NCI-H2029 treated with DMSO at 0.1 percent for 48 hours (cell line): ENCODE measurements around the gene SMARCC2.
"Not testable (repeated sequence)": the region's sequence is repeated elsewhere in the genome, so short reads cannot be mapped to it uniquely, and the experiment has no call there.

Experiments used
- DNase-seq: peaks from one replicate; lab custom pipeline; 2025; lab: John Stamatoyannopoulos, UW

The SMARCC2 gene

DNA sequence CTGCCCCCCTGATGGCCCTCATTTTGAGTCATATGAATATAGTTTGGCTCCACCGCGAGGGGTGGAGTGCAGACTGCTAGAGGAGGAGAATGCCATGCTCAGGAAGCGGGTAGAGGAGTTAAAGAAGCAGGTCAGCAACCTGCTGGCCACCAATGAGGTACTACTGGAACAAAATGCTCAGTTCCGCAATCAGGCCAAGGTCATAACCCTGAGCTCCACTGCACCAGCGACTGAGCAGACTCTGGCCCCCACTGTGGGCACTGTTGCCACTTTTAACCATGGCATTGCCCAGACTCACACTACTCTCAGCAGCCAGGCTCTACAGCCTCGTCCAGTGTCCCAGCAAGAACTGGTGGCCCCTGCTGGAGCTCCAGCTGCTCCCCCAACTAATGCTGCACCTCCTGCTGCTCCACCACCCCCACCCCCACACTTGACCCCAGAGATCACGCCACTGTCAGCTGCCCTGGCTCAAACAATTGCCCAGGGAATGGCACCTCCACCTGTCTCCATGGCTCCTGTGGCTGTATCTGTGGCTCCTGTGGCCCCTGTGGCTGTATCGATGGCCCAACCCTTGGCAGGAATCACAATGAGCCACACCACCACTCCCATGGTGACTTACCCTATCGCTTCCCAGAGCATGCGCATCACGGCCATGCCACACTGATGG is 67.9 kb downstream of the SMARCC2 start:
- no peak for DNase-seq

GRCh38 chr12:56120158-56120846 is 69.0 kb downstream of the SMARCC2 start:
- DNase-seq, result no peak

DNA sequence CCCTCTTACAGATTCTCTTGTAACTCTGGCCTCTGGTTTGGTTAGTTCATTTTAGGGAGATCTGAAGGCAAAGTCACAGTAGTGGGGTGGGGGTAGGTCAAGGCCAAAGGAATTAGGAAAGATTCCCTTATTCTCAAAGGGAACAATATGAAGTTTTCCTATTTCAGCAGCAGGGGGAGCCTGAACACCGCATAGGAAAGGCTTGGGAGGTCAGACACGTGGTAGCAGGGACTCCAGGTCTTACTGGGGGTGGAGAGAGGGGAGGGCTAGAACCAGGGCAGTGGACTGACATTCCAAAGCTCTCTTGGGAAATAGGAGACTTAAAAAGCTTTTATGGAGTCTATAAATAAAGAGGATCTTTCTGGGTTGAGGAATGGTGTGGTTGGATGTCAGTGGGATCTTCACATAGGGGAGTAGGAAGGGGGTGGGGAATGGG is 69.9 kb downstream of the SMARCC2 start:
- DNase-seq, result peak; percentile 74

DNA sequence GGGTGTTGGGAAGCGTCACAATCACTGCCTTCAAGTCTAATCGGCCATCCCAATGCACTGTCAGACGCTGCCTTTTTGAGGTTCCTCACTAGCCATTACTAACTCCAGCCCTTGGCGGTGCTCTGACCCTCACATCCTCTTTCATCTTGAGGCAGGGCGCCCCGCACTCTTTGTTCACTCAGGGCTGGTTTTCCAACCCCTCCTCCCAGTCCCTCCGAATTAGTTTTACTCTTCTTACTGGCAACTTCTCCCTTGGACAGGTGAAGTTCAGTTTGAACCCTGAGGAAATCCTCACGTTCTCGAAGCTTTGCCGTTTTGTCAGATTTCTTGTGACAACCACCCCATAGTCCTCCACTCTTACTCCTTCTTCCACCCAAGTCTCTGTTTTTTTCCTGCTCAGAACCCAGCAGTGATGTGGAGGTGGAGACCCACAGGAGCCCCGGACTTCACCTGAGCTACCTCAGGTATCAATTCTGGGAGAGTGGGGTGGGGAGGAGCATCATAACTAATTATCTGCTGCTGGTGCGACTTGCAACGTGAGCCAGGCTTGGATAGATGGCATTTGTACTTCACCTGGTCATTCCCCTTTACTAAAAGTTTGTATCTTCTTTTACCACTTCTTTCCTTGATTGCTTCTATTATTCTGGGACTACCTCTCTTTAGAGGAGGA is 70.5 kb downstream of the SMARCC2 start:
- DNase-seq, result no peak

- peak; percentile 96 for DNase-seq
These were observed 71.2 kb downstream of the SMARCC2 start, which contains the start of gene ZC3H10 for GRCh38 chr12:56117778-56118687. Gene ZC3H10, plus strand, starts transcription at chr12:56118266. Its CDS starts 2,297 bp downstream, at chr12:56120563.

GRCh38 chr12:56117082-56117706 is 72.1 kb downstream of the SMARCC2 start:
- not testable (repeated sequence) for DNase-seq

DNA sequence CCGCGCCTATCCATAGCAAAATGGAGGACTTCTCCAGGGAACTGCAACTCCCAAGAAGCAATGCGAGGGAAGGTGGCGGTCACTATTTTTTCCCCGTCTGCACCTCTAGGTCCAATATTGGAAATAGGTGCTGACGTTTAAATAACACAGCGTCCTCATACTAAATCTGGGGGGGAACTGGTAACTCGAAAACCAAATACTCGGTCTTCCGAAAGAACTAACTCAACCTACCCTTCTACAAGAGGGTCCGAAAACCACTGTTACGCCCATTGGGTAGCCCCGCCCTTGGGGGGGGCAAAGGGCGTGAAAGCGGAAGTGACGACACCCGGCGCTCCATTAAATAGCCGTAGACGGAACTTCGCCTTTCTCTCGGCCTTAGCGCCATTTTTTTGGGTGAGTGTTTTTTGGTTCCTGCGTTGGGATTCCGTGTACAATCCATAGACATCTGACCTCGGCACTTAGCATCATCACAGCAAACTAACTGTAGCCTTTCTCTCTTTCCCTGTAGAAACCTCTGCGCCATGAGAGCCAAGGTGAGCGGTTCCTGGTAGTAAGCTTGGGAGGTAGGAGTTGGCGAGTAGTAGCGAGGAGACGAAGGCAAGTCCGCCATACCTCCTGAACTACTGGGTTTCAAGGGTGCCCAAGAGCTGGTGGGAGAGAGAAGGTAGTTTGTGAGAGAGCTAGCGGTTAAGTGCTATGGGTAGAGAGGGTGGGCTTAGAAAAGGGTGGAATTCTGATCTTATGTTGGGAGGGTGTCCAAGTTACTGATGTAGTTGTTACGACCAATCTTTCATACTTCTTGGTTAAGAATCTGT is 72.8 kb downstream of the SMARCC2 start, which contains the start of gene RPL41:
RPL41 (plus strand) TSS at position 367 of the 815 bp plus-strand sequence.
- peak; percentile 98 for DNase-seq

DNA sequence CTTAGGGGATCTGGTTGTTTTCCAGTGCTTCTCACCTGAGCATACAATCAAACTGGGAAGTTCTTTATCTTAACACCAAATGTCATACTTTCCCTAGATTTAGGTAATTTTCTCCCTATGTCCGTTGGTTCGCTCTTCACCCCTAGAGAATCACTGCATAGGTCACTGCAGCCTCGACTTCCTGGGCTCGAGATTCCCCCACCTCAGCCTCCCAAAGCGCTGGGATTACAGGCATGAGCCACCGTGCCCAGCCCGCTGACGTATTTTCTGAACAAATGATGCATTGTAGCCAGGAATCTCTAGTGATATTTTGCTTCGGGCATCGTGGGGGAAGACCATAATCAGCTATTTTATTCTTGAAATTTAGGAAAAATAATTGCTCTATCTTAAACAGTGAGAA is 74.0 kb downstream of the SMARCC2 start:
- no peak for DNase-seq

DNA sequence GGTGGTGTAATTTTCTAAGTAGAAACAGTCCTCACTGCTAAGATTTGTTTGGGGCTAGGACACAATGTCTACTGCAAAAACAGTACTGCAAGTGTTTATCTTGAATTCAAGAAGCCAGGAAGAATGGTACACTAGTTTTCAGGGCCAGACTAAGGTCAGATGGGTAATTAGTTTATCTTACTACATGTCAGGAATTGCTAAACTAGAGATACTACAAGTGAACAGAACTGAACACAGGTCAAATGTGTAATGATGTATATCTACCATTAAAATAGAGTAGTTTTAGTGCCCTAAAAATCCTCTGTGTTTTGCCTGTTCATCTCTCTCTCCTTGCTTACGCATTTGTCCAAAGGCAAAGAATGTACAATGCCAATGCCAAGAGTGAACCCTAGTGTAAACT is 75.2 kb downstream of the SMARCC2 start:
- no peak for DNase-seq
